Left lobe of liver (tissue), 2 donors: ENCODE data around the gene CROCC2. TPM values are rescaled to one million over a fixed set of nuclear protein-coding genes. Genes with fewer than 3 reads are reported as not detected.

Experiments used
- ATAC-seq: fragments of 200-7000 bp; cut with Tn5 transposase; one replicate; pipeline ENCODE4 v1.9.1; 2020; ENCODE audit warnings: mild to moderate bottlenecking, moderate library complexity
- DNase-seq: peaks from one replicate; pipeline ENCODE4 v3.0.0-alpha.2; 2020; ENCODE audit warnings: low spot score
- total RNA-seq: library from RNA; stranded (reverse); gene quantifications from one replicate; pipeline ENCODE4 v1.2.1, GENCODE V29; 2021
- donor health status: DM: no; HTN: no; CAD: no; lungs with moderate emphysema.
- donor health status: DM: no; HTN: yes; CAD: no.

Gene CROCC2
- total RNA-seq, 1 donor from 2014 or later: 0.05 TPM

DNA sequence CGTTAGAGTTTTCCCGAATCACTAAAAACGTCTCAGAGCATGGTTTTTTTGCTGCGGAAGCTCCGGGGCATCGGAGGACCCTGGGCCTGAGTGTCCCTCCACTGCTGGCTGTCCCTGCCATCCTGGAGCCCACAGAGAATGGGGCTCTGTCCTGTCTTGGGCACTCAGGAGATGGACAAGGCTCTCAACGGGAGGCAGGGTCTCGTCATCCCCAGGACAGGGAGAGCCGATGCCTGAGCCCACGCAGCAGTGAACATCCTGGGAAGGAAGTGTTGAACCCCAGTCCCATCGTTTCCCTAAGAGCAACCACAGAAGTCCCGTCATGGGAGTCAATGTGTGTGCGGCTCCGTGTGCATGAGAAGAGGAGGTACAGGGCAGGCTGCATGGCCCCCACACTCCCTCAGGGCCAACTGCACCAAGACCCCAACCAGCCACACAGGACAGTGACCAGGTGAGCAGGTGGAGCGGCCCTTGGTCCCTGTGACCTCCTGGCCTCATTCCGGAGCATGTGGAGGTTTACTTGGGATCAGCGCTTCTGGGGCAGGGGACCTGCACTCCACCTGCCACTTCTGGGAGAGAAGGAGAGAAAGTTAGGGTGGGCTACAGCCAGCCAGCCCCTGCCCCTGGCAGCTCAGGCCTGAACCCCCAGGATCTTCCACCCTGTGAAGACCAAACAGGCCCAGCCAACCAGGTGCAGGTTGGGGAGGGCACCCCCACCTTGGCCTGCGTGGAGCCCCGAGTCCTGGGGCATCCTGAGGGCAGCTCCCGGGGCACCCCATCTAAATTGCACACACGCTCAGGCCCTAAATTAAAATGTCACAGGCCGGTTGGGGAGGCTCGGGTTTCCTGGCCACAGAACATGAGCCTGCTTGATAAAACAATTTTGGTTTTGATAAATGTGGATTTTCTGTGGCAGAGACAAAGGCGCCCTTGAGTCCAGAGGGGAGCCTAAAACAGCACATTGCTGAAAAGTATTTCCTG, 89.2 kb downstream of the CROCC2 start:
- ATAC-seq (no peak), DNase-seq (peak; percentile 45)

DNA sequence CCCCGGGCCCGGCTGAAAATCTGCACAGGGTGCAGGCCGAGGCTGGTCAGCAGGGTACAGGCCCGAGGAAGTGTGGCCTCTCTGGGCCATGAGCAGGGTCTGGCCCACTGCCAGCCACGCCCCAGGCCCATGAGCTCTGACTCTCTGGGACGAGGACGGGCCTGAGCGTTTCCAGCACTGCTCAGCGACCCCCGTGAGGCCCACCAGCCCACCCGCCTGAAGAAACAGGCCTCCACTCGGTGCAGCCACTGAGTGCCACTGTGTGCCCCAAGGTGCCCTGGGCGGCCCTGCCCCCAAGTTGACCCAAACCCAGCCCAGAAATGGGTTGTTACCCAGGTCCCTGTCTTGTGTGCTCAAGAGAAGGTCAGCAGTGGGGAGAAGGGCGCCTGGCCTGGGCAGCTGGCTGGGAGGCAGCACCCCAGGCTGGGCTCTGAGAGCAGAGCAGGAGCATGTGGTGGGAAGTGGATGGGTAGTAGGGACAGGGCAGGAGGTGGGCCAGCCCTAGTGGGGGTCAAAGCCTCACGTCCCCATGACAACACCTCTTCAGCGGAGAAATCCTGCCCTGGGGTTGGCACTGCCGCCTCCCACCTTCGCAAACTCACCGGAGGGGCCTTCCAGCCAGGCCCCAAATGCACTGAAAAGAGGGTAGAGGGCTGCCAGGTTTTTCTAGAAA, 90.2 kb downstream of the CROCC2 start:
- DNase-seq: peak; percentile 66
- peak; percentile 15 for ATAC-seq

DNA sequence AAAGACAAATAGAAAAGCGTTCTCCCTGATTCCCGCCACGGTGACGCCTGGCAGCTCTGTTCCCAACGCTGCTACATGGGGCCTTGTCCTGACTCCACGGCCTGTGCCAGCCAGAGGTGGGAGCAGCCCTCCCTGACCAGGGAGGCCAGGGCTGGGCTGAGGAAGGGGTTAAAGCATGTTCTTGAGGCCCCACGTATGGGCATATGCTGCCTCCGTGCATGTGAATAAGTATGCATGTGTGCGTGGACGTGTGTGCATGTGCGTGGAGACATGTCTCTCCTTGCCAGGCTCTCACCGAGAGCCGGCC, 90.7 kb downstream of the CROCC2 start:
- ATAC-seq (peak; percentile 0), DNase-seq (no peak)

DNA sequence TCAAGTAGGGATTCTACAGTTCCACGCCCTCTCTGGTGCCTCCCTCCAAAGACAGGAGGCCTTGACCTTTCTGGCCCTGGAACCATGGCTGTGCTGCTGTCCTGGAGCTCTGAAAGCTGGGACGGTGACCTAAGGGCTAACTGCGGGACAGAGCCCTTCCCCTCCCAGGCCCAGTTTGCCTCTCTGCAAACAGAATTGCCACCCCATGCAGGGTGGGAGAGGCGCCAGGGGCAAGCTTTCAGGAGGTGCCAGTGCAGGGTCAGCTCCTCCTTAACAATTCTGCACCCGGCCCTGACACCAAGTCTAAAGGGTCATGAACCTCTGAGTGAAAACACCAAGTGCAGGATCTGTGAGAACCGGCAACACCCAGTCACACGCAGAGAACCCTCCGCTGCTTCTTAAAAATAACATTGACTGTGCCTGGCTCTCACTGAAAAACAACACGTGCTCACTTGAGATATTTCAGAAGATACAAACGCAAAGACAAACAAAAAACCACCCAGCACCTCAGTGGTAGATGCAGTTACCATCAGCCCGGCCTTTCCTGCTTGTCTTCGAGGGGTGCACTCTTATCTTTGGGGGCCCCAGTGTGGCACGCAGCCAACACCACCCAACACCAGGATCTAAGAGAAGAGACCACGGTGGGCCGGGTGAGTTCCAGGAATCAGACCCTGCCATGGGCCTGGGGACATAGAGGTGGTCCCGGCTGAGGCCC, 91.2 kb downstream of the CROCC2 start:
- ATAC-seq (peak; percentile 61), DNase-seq (peak; percentile 96)

DNA sequence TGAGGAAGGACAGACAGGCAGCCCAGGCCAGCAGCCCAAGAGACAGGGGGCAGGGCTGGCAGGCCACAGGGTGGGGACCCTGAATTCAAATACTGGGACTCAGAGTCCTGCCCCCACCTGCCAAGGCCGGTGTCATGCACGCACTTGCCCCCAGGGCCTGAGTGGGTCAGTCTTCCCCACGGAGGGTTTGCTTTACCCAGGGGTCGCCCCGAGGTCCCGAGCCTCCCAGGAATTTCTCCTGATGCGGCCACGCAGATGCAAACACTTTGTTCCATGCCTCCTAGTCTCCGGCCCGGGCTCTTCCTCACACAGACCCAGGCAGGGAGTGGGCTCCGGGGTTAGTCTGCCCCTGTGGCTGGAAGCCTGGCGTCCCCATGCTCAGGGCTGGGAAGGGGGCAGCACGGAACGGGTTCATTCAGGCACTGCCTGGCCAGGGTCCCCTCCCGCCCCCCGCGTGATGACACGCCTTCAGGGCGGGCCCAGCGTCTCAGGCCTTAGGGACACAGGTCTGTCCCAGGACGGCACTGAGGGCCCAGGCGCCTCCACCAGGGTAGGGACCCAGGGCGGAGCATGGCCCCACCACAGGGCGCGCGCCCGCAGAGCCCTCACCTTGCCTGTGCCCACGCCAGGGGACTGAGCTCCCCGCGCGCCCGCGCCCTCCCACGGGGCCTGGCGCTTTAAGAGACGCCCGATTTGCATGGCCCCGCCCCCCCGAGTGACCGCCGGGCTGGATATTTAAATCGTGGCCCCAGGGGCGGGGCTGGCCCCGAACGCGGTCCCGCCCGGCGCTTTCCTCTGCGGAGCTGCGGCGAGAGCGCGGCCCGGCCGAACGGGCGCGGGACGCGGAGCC, 91.9 kb downstream of the CROCC2 start, which contains the start of gene SNED1:
Gene SNED1 (plus strand): TSS at position 763 of the 850 bp plus-strand sequence. CDS start 220 bp downstream, outside the sequence.
- peak; percentile 74 for ATAC-seq
- DNase-seq: peak; percentile 93

DNA sequence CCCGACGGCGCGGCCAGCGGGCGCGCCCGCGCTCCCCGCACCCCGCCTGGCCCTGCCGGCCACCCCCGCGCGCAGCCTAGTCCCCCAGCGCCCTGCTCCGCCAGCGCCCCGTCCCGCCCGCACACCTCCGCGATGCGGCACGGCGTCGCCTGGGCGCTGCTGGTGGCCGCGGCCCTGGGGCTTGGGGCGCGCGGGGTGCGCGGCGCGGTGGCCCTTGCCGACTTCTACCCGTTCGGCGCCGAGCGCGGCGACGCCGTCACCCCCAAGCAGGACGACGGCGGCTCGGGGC, 92.5 kb downstream of the CROCC2 start:
- ATAC-seq (no peak), DNase-seq (no peak)

DNA sequence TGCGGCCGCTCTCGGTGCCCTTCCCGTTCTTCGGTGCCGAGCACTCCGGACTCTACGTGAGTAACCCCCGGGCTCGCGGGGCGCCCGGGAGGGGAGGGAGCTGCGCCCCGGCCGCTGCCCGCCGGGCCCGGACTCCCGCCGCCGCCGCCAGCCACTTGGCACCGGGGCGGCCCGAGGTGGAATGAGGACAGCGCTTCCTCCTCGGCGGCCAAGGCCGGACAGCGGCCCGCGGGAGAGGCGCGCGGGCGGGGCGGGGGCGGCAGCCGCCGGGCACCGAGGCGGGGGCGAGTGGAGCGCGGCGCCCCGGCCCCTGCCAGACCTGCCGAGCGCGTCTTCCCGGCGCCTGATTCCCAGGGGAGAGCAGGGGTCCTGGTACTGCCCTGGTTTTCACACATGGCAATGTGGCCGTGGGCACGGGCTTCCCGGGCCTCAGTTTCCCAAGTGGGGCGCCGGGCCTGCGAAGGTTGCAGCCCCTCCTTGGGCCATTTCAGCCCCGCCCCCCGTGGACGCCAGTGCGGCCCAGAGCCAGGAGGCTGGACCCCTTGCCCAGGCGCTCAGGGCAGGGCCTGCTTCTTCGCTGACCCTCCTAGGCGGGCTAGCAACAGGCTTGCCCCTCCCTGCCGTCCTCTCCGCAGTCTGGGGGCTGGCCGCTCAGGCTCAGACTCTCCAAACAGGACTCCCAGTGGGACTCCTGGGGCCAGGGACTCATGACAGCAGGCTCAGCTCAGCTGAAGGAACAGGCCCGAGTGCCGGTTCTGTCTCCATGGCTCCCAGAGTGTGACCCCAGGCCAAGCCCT, 93.1 kb downstream of the CROCC2 start:
- ATAC-seq: peak; percentile 18
- peak; percentile 64 for DNase-seq

DNA sequence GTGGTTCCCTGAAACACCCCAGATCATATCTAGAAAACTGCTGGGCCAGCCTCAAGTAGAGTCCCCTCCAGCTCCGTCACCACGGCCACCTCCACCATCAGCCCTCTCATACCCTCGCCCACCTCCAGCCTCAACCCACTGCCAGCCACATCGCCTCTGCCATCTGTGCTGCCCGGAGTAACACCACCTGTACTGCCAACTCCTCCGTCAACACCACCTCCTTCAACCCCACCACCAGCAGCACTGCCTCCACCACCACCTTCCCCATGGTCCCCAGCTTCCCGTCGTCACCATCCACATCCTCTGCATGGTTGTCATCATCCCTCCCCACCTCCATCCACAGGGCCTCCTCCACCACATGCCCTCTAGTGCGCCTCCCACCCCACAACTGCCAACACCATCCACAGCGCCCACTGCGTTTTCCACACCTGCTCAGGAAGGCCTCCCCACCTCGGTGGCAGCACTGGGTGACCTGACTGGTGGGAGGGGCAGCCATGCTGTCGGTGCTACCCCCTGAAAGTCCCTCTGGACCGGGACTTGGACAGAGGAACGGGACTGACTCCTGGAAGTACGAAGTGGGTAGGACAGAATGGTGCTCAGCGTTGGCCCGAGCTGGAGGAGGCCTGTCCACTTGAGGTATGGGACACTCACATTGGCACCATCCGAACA, 93.9 kb downstream of the CROCC2 start:
- peak; percentile 44 for DNase-seq
- no peak for ATAC-seq

DNA sequence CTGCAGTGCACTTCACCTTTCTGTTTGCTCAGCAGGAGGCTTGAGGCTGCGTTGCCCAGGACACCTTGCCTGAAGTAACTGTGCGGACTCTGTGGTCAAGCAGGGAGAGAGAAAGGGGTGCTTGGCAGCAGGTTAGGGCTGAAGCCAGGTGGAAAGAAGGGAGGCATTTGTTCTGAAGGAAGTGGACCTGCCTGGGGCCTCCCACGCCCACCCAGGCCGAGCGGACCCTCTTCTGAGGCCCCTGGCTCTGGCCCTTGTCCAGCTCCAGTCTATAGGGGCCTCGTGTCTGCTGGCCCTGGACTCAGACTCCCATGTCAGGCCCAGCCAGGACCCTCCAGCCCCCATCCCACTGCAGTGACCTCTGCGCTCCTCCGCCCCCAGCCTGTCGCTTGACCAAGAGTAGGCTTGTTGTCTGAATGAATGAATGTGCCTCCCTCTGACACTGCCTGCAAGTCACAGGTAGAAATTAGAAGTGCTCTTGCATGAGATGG, 94.7 kb downstream of the CROCC2 start:
- ATAC-seq (no peak), DNase-seq (no peak)

DNA sequence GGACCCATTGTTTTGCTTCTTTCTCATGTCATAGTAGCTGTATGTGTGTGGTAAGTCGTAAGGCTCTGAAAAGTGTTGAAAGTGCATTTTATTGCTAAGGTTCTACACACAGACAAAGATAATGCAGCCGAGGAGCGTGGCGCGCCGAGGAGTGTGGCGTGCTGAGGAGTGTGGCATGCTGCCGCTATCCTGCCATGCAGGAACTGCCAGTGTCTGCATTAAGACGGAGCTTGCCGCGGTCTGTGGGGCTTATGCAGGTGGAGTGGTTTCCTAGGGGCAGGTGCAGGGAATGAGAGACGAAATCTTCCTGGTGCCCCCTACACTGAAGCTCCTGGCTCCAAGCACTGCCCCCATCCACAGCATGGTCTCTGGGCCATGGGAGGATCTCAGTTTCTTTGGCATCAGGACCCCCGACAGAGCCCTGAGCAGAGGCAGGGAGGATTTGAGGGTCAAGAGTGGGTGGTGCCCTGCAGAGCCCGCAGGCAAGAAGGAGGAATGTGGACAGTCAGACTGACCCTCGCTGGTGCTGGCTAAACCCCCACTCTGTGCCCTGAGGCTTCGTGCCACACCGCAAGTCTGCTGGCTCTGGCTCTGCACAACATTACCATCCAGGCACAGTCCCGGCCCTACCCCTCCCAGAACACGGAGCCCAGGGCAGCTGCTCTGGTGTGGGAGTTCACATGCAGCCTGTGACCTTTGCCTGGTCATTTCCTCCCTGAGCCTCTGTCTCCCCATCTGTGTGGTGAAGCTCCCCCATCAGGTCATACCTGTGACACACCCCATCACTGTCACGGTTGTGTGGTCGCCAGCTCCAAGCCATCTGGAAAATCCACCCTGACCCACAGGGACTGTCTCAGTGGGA, 95.5 kb downstream of the CROCC2 start:
- DNase-seq: peak; percentile 54
- ATAC-seq: no peak

DNA sequence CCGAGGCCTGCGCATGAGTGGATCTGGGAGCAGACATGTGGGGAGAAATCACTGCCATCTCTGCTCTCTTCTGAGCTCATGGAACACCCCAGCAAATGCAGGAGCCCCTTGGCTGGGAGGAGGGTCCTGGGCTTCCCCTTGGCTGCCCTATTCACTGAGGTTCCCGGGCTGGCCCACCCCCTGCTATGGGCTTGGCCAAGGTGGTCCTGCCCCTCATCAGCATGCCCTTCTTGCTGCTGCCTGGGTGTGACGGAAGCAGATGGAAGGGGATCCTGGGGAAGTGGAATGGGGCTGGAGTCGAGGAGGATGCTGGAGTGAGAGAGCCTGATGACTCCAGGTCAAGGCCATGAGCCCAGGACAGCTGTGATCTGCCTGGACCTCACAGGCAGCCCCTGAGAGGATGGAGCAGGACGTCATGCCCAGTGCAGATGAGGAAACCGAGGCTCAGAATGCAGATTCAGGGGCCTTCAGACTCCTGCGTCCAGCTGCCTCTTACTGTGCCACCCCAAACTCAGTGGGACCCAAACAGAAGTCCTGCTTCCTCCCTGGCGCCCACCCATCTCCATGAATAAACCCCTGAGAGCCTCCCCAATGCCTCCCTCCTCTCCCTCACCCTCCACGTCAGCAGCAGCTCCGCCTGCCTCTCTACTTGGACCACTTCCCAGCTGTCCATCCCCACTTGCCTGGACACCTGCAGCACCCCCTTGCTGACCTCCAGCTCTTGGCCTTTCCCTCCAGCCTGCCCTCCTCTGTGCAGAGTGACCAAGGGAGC, 96.3 kb downstream of the CROCC2 start:
- DNase-seq: peak; percentile 42
- no peak for ATAC-seq

DNA sequence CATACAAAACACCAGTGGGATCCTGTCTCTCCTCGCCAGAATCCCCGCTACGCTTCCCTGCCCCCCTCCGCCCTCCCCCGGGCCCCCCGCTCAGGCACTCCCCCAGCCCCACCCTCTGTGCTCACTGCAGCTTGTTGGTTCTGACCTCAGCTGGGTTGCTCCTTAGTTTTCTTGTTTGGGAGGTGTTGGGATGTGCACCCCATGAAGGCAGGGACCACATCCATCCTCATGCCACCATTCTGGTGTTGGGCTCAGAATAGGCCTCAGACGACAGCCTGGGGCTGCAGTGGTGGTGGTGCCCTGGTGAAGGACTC, 96.9 kb downstream of the CROCC2 start:
- no peak for ATAC-seq
- no peak for DNase-seq

DNA sequence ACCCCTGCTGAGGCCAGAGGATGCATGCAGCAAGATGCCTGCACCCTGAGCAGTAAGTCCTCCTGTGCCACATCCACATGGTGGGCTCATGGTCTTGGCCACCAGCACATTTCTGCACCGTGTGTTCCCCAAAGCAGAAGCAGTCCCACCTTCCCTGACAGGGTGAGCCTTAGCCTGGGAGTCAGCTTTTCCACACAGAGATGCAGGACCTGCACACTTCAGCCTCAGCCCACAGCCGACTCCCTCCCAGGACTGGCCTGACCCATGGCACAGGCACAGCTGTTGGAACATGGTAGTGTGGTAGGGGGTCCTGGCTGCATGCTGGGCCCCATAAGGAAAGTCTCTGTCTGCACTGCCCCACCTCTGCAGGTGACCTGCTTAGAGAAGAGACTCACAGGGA, 97.2 kb downstream of the CROCC2 start:
- ATAC-seq (no peak), DNase-seq (no peak)

DNA sequence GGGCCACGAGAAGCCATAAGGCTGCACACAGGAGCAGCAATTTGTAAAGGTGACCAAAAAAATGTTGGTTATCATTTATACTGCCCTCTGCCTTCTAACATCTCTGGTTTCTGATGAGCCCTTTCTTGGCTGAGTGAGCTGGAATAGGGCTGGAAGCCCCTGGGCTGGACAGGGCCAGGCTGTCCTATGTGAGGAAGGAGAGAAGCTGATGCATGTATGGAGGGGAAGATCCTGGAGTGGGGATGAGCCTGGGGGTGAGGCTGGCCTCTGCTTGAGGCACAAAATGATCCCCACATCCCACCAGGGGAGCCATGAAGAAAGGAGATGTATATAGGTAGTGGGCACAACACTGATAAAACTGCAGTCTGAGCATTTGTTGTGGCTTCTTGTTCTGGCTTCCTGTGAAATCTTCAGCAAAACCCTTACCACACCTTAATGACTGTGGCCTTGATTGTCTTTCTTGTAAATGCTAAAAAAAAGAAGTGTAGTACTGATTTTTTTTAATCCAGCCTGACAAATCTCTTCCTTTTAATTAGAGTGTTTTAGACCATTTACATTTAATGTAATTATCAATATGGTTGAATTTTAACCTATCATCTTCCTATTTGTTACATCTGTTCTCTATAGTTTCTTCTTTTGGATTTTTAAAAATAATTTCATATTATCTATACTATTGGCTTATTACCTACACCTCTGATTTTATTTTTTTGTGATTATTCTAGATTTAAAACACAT, 97.9 kb downstream of the CROCC2 start:
- no peak for ATAC-seq
- no peak for DNase-seq

DNA sequence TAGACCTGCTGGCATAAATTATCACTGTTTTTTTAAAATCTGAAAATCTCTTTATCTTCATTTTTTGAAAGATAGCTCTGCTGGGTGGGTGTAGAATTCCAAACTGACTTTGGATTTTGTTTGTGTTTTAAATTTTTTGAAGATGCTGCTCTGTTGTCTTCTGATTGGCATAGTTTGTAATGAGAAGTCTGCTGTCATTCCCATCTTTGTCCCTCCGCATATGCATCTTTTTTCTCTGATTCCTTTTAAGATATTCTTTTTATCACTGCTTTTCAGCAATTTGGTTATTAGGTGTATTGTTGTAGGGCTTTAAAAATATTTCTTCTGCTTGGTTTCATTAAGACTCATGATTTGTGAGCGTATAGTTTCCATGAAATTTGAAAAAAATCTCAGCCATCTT, 99.4 kb downstream of the CROCC2 start:
- ATAC-seq (no peak), DNase-seq (no peak)

DNA sequence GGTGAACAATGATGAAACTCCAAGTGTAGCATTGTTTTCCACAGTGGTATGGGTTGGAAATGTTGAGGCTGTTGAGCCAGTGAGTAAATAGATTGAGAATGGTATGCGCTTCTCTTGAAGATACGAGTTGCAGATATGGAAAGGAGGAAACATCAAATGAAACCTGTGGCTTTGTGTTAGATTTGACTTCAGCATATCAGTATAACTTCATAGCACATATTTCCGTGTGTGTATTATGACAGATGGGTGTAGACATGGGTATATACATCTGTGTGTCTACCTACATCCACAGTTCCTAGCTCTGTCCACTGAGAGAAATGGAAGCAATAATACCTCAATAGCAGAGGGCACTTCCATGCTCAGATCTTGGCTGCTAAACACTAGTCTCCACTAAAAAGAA, 100.3 kb downstream of the CROCC2 start:
- no peak for DNase-seq
- ATAC-seq: no peak

DNA sequence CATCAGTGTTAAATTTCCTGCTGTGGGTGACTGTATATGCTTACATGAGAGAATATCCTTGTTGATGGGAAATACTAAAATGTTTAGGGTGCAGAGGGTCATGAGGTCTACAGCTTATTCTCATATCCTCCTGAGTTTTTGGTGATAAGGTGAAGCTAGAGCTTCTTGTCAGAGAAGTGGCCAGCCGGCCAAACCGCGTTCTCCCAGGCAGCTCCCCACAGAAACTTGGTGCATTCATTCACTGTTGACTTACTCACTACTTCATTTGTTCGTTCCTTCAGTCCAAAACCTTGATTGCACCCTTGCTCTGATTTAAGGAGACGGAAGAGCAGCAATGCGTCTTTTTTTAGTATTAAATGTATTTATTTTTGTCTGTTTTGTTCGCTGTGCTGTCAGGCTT, 101.0 kb downstream of the CROCC2 start:
- ATAC-seq (no peak), DNase-seq (no peak)
